HG03108 (cell line): ENCODE data around the gene RPE.

Experiments used
- ATAC-seq: cut with Tn5 transposase; IDR thresholded peaks from one replicate; pipeline ENCODE4 v1.9.1; 2021; ENCODE audit warnings: moderate library complexity; ENCODE audit not compliant: unreplicated experiment

RPE gene

GRCh38 chr2:210000464-210001324 lies 1.7 kb upstream of the RPE start:
- no peak for ATAC-seq

- no peak for ATAC-seq
Measured at GRCh38 chr2:210003359-210003758, 921 bp downstream of the RPE start.

GRCh38 chr2:210004881-210005280 lies 2.4 kb downstream of the RPE start:
- ATAC-seq: no peak

- ATAC-seq: peak; percentile 43
Measured at GRCh38 chr2:210007895-210008294, 5.5 kb downstream of the RPE start.

- ATAC-seq: no peak
Measured at GRCh38 chr2:210009126-210009525, 6.7 kb downstream of the RPE start.

- no peak for ATAC-seq
Measured at GRCh38 chr2:210009896-210010295, 7.5 kb downstream of the RPE start.

- ATAC-seq: no peak
Measured at GRCh38 chr2:210020138-210020537, 17.7 kb downstream of the RPE start.

- ATAC-seq: no peak
Measured at GRCh38 chr2:210022824-210023223, 20.4 kb downstream of the RPE start.

- no peak for ATAC-seq
Measured at GRCh38 chr2:210027608-210028007, 25.2 kb downstream of the RPE start.

- ATAC-seq: no peak
Measured at GRCh38 chr2:210028178-210028577, 25.7 kb downstream of the RPE start.

- no peak for ATAC-seq
Measured at GRCh38 chr2:210034087-210034683, 31.7 kb downstream of the RPE start.

GRCh38 chr2:210035679-210036078 lies 33.2 kb downstream of the RPE start:
- ATAC-seq: no peak

GRCh38 chr2:210038078-210038477 lies 35.6 kb downstream of the RPE start:
- ATAC-seq: no peak

GRCh38 chr2:210046851-210047500 lies 44.5 kb downstream of the RPE start:
- ATAC-seq: no peak

GRCh38 chr2:210049831-210050230 lies 47.4 kb downstream of the RPE start:
- ATAC-seq: no peak

- no peak for ATAC-seq
Measured at GRCh38 chr2:210050885-210051284, 48.4 kb downstream of the RPE start.

GRCh38 chr2:210054696-210055095 lies 52.3 kb downstream of the RPE start:
- ATAC-seq: no peak

- ATAC-seq: no peak
Measured at GRCh38 chr2:210055825-210056224, 53.4 kb downstream of the RPE start.

GRCh38 chr2:210063306-210063705 lies 60.9 kb downstream of the RPE start:
- no peak for ATAC-seq
